ENCODE data around the gene ENKD1.
A peak's percentile ranks its signal among the peaks of the same experiment; 100 is the strongest.

Gene ENKD1, protein sequence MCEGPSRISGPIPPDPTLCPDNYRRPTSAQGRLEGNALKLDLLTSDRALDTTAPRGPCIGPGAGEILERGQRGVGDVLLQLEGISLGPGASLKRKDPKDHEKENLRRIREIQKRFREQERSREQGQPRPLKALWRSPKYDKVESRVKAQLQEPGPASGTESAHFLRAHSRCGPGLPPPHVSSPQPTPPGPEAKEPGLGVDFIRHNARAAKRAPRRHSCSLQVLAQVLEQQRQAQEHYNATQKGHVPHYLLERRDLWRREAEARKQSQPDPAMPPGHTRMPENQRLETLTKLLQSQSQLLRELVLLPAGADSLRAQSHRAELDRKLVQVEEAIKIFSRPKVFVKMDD

DNA sequence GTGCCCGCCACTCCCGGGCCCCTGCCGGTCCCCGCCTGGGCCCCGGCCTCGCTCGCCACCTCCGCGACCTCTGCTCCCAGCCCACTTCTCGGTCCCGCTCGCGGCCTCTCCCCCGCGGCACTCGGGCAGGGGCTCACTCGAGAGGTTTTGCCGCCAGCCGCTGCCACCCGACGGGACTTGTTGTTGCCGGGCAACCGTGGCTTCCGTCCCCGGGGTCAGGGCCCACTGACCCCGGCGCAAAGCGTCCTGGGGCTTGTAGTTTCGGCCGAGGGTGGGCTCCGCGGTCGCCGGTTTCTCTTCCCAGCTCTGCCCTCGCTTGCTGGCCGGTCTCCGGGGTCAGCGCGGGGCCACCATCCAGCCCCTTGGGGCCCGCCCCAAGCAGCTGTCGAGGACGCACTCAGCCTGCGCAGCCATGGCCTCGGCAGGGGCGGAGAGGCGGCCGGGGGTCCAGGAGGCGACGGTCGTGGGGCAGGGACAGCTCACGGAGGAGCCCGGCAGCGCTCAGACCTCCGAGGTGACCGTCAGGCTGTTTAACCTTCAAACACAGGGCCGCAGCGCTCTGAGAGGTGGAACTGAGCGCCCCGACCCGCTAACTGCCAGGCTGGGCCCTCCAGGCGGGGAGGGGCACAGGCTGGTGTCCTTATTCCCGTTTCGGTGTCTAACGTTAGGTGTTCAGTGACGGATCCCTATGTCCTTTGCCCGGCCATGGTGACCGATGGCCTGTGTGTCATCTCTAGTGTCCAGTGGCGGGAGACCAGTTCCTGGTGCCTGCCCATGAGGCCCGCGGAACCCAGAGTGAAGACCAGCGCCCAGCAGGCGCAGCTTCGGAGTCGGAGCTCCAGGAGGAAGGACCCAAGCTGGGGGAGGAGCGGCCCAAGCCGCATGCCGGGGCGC is at the start of gene ENKD1, which contains the start of gene C16orf86:
ENKD1 (minus strand) TSS at position 192 of the 894 bp plus-strand sequence. CDS start 308 bp downstream, outside the sequence.
C16orf86 (plus strand) TSS at position 256 of the 894 bp plus-strand sequence; CDS start at position 413, 157 bp downstream.
- in situ Hi-C loops (cut with HindIII; ENCODE audit: low sequenced_read_pairs), result no loop called here
- TF ChIP-seq, protein P1, sequence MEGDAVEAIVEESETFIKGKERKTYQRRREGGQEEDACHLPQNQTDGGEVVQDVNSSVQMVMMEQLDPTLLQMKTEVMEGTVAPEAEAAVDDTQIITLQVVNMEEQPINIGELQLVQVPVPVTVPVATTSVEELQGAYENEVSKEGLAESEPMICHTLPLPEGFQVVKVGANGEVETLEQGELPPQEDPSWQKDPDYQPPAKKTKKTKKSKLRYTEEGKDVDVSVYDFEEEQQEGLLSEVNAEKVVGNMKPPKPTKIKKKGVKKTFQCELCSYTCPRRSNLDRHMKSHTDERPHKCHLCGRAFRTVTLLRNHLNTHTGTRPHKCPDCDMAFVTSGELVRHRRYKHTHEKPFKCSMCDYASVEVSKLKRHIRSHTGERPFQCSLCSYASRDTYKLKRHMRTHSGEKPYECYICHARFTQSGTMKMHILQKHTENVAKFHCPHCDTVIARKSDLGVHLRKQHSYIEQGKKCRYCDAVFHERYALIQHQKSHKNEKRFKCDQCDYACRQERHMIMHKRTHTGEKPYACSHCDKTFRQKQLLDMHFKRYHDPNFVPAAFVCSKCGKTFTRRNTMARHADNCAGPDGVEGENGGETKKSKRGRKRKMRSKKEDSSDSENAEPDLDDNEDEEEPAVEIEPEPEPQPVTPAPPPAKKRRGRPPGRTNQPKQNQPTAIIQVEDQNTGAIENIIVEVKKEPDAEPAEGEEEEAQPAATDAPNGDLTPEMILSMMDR (IDR thresholded peaks at IDR 0.05; ENCODE audit: low read depth, low read length), result no peak
- peak within 1 kb of the TSS; percentile 61 for H3K4me3 ChIP-seq (ENCODE audit: low read depth, low read length)
- DNase-seq (ENCODE audit: low read depth, low spot score), result peak; percentile 70

DNA sequence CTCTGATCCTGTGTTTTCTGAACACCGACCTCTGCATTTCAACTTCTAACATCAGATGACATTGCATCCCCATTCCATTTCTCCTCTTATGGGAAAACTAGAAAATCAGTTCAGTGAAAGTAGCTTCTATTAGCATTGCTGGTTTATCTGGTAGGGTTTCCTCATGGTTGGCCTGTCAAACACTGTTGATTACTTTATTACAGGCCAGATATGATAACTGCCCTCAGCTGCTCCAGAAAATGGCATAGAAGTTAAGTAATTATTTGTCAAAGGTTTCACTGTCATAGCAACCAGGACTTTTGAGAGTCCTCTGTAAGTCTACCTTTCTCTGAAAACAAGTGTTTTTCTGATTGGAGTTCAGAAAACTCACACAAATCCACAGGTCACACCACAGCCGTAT is 49.5 kb upstream of the ENKD1 start:
- TF ChIP-seq, protein P1 (IDR thresholded peaks at IDR 0.05; ENCODE audit: low read depth, low read length), result no peak
- DNase-seq (ENCODE audit: low read depth, low spot score), result no peak
- in situ Hi-C loops (cut with HindIII; ENCODE audit: low sequenced_read_pairs), result loop anchor here (10.0 kb wide), 1 partner anchor 59 kb away; no protein-coding TSS in a partner anchor
- no peak overlapping the region for H3K4me3 ChIP-seq (ENCODE audit: low read depth, low read length)

DNA sequence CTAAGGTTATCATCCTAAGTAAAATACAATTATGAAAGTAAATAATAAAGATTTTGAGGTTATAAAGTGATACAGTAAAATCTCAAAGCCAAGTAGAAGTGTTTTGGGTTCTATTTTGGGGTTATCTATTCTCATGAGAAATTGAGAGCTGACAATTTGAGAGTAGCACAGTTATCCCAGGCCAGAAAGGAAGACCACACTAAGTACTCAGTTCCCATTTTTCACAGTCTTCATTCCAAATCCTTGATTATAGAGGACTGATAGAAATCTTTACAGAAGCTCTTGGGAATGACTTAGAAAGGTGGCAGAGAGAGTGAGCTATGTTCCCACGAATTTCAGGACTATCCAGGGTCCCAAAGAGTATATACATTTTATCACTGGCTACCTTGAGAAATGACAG is 48.0 kb upstream of the ENKD1 start:
- TF ChIP-seq, protein P1 (IDR thresholded peaks at IDR 0.05; ENCODE audit: low read depth, low read length), result no peak
- DNase-seq (ENCODE audit: low read depth, low spot score), result no peak
- no peak overlapping the region for H3K4me3 ChIP-seq (ENCODE audit: low read depth, low read length)
- in situ Hi-C loops (cut with HindIII; ENCODE audit: low sequenced_read_pairs), result loop anchor here (10.0 kb wide), 1 partner anchor 60 kb away; no protein-coding TSS in a partner anchor

DNA sequence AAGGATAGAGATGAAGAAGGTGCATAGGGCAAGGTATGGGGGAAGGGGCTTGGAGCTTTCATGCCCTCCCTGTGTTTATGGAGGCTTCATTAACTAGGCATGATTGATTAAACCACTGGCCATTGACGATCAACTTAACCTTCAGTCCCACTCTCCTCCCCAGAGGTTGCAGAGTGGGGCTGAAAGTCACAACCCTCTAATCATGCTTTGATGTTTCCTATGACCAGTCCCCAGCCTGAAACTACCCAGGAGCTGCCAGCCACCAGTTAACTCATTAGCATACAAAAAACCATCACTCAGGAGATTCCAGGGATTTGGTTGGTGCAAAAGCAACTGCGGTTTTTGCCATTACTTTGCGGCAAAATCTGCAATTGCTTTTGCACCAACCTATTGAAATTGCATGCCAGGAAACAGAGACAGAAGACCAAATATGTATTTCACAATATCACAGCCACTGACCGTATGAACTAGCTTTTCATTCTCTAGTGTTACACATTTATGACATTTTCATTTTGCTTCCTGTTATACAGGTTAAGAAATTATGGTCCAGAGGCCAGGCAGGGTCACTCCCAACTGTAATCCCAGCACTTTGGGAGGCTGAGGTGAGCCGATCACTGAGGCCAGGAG is 47.2 kb upstream of the ENKD1 start:
- H3K4me3 ChIP-seq (ENCODE audit: low read depth, low read length), result no peak overlapping the region
- DNase-seq (ENCODE audit: low read depth, low spot score), result no peak
- in situ Hi-C loops (cut with HindIII; ENCODE audit: low sequenced_read_pairs), result loop anchor here (10.0 kb wide), 1 partner anchor 61 kb away; no protein-coding TSS in a partner anchor
- TF ChIP-seq, protein P1 (IDR thresholded peaks at IDR 0.05; ENCODE audit: low read depth, low read length), result no peak

DNA sequence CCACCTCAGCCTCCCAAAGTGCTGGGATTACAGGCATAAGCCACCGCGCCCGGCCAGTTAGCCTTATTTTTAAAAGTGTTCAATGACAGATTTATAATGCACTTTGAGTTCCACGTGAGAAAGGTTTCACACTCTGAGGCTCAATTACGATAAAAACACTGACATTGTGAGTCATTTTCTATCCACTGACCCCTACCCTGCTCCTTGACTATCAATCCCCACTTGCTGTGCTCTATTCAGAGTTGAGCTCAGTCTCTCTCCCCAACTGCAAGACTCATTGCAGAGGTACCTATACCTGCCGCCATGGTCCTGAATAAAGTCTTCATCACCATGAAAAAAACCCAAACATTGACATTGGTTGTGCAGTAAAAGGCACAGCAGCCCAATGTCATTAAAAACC is 44.1 kb upstream of the ENKD1 start:
- in situ Hi-C loops (cut with HindIII; ENCODE audit: low sequenced_read_pairs), result loop anchor here (10.0 kb wide), 1 partner anchor 64 kb away; no protein-coding TSS in a partner anchor
- no peak overlapping the region for H3K4me3 ChIP-seq (ENCODE audit: low read depth, low read length)
- TF ChIP-seq, protein P1 (IDR thresholded peaks at IDR 0.05; ENCODE audit: low read depth, low read length), result no peak
- DNase-seq (ENCODE audit: low read depth, low spot score), result no peak

DNA sequence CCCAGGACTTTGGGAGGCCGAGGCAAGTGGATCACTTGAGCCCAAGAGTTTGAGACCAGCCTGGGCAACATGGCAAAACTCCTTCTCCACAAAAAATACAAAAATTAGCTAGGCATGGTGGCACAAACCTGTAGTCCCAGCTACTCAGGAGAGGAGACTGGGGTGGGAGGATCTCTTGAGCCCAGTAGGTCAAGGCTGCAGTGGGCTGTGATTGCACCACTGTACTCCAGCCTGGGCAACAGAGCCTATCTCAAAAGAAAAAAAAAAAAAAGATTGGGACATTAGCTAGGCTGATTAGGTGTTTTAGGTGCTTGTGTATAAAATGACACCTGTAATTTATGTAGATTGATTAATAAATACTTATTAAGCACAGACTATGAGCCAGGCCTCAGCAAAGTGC is 42.5 kb upstream of the ENKD1 start:
- no peak for DNase-seq (ENCODE audit: low read depth, low spot score)
- TF ChIP-seq, protein P1 (IDR thresholded peaks at IDR 0.05; ENCODE audit: low read depth, low read length), result no peak
- in situ Hi-C loops (cut with HindIII; ENCODE audit: low sequenced_read_pairs), result no loop called here
- H3K4me3 ChIP-seq (ENCODE audit: low read depth, low read length), result no peak overlapping the region

All from astrocyte of the spinal cord (primary cell).